DMS79 treated with DMSO at 0.1 percent for 48 hours (cell line): ENCODE data around the gene DMRTA2.
"Not testable (repeated sequence)": the region's sequence is repeated elsewhere in the genome, so short reads cannot be mapped to it uniquely, and the experiment has no call there.

Source experiments
- DNase-seq: peaks from one replicate; lab custom pipeline; 2025; lab: John Stamatoyannopoulos, UW

Gene DMRTA2

GRCh38 chr1:50381551-50381950 lies 41.7 kb downstream of the DMRTA2 start:
- DNase-seq: not testable (repeated sequence)

- DNase-seq: peak; percentile 69
These were observed 44.5 kb downstream of the DMRTA2 start for GRCh38 chr1:50378770-50379169.

GRCh38 chr1:50373532-50373931 lies 49.7 kb downstream of the DMRTA2 start:
- no peak for DNase-seq

- DNase-seq: no peak
These were observed 51.5 kb downstream of the DMRTA2 start for GRCh38 chr1:50371749-50372148.

- no peak for DNase-seq
These were observed 53.4 kb downstream of the DMRTA2 start for GRCh38 chr1:50369830-50370229.

- DNase-seq: no peak
These were observed 54.1 kb downstream of the DMRTA2 start for GRCh38 chr1:50369008-50369634.

GRCh38 chr1:50368179-50369007 lies 54.9 kb downstream of the DMRTA2 start:
- DNase-seq: peak; percentile 59
